Neutrophil (primary cell): Measurements from ENCODE around the gene CCDC102A.
A peak's percentile ranks its signal among the peaks of the same experiment; 100 is the strongest.

ENCODE experiments used
- H3K27ac ChIP-seq: fragments of 200-600 bp; sonication (generic); 2 replicates; pipeline ENCODE4 v1.5.1; 2016; ENCODE audit warnings: mild to moderate bottlenecking, moderate library complexity
- H3K27me3 ChIP-seq: fragments of 200-600 bp; sonication (generic); 2 replicates; pipeline ENCODE4 v1.6.0; 2016; ENCODE audit warnings: mild to moderate bottlenecking
- H3K36me3 ChIP-seq: fragments of 200-600 bp; sonication (generic); 2 replicates; pipeline ENCODE4 v1.5.1; 2017
- H3K4me1 ChIP-seq, 2 experiments: fragments of 200-600 bp in 1 of 2; sonication (generic) in 1 of 2; 1 replicate in 1 of 2; 2 replicates in 1 of 2; pipeline versions ENCODE4 v1.5.1 to v1.6.1; 2013 to 2016; ENCODE audit warnings: low read depth in 1 of 2, low read length in 1 of 2, mild to moderate bottlenecking in 1 of 2, moderate library complexity in 1 of 2; ENCODE audit not compliant: control insufficient read depth in 1 of 2, insufficient read depth in 1 of 2
- H3K4me3 ChIP-seq, 2 experiments: fragments of 200-600 bp in 1 of 2; sonication (generic) in 1 of 2; 1 replicate in 1 of 2; 2 replicates in 1 of 2; pipeline ENCODE4 v1.5.1; 2013 to 2016; ENCODE audit warnings: low read depth in 1 of 2, low read length in 1 of 2, mild to moderate bottlenecking in 1 of 2, moderate library complexity in 1 of 2
- H3K9me3 ChIP-seq: fragments of 200-600 bp; sonication (generic); 2 replicates; pipeline ENCODE4 v1.5.1; 2016
- TF ChIP-seq, protein P1 (sequence below): fragments of 200-600 bp; sonication (generic); IDR thresholded peaks from 2 replicates; pipeline ENCODE4 v1.5.1; 2016; ENCODE audit warnings: antibody characterized with exemption

Gene CCDC102A

DNA sequence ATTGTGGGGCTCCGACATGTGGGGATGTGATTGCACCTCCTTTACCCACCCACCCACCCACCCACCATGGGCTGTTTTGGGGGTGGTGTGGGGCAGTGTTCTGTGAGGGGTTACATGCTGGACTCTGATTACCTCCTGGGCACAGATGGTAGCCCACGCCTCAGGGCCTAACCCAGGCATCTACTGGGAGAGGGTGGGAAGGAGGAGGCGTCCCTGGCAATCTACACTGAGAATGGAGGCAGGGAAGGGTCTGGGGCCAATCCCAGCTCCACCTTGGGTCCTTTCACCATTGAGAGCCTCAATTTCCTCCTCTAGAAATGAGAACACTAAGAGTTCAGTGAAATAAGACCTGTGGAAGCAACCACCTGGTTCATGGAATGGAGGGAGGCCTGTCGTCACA is 38.3 kb downstream of the CCDC102A start:
- no peaks in the 10 kb centered on the region for H3K4me1 ChIP-seq
- H3K27me3 ChIP-seq = no peaks in the 10 kb centered on the region
- no peaks in the 10 kb centered on the region for H3K36me3 ChIP-seq
- TF ChIP-seq, protein P1, sequence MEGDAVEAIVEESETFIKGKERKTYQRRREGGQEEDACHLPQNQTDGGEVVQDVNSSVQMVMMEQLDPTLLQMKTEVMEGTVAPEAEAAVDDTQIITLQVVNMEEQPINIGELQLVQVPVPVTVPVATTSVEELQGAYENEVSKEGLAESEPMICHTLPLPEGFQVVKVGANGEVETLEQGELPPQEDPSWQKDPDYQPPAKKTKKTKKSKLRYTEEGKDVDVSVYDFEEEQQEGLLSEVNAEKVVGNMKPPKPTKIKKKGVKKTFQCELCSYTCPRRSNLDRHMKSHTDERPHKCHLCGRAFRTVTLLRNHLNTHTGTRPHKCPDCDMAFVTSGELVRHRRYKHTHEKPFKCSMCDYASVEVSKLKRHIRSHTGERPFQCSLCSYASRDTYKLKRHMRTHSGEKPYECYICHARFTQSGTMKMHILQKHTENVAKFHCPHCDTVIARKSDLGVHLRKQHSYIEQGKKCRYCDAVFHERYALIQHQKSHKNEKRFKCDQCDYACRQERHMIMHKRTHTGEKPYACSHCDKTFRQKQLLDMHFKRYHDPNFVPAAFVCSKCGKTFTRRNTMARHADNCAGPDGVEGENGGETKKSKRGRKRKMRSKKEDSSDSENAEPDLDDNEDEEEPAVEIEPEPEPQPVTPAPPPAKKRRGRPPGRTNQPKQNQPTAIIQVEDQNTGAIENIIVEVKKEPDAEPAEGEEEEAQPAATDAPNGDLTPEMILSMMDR = no peak
- no peak overlapping the region for H3K4me3 ChIP-seq
- no peaks in the 10 kb centered on the region for H3K9me3 ChIP-seq
- no peak overlapping the region for H3K27ac ChIP-seq

DNA sequence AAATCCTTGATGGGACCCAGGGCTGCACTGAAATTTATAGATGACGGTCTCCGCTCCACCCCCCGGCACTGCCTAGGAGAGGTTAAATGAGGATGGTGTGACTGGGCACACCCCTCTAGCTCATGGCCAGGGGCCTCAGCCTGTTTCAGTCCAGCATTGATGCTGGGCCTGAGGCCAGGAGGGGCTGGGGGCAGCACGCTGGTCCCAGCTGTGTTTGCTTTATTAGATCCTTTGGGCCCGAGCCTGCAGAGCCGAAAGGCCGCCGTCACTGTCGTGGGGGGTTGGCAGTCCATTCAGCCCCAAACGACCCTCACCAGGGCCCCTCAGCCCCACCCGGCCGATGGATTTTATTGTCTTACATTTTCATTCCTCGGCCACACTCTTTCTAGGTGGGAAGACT is 39.2 kb downstream of the CCDC102A start:
- Histone ChIP-seq H3K9me3 (no peaks in the 10 kb centered on the region), H3K27me3 (no peaks in the 10 kb centered on the region), H3K36me3 (no peaks in the 10 kb centered on the region), H3K27ac (no peak overlapping the region), H3K4me1 (no peaks in the 10 kb centered on the region), H3K4me3 (no peak overlapping the region)
- TF ChIP-seq, protein P1 = no peak

DNA sequence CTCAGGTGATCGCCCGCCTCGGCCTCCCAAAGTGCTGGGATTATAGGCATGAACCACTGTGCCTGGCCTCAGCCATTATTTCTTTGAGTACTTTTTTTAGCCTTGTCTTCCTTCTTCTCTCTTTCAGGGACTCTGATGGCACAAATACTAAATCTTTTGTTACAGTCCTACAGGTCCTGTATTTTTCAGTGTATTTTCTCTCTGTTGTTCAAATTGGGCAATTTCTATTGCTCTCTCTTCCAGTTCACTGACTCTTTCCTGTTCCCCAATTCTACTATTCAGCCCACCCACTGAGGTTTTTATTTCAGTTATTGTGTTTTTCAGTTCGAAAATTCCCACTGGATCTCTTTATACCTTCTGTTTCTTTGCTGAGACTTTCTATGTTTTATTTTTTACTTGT is 42.6 kb downstream of the CCDC102A start:
- Histone ChIP-seq H3K4me1 (no peaks in the 10 kb centered on the region), H3K9me3 (no peaks in the 10 kb centered on the region), H3K36me3 (no peaks in the 10 kb centered on the region), H3K27me3 (no peaks in the 10 kb centered on the region), H3K27ac (no peak overlapping the region), H3K4me3 (no peak overlapping the region)
- TF ChIP-seq, protein P1 = no peak

DNA sequence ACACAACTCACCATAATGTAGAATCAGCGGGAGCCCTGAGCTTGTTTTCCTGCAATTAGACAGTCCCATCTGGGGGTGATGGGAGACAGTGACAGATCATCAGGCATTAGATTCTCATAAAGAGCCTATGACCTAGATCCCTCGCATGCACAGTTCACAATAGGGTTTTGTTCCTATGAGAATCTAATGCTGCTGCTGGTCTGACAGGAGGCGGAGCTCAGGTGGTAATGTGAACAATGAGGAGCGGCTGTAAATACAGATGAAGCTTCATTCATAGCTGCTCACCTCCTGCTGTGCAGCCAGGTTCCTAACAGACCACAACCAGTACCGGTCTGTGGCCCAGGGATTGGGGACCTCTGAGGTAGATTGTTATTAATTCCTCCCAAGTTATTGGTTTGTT is 47.1 kb downstream of the CCDC102A start:
- Histone ChIP-seq H3K4me3 (no peak overlapping the region), H3K27ac (no peak overlapping the region), H3K9me3 (no peaks in the 10 kb centered on the region), H3K36me3 (no peaks in the 10 kb centered on the region), H3K4me1 (peaks cover 10% of the 10 kb centered on the region in 2 experiments), H3K27me3 (peaks cover 24% of the 10 kb centered on the region)
- TF ChIP-seq, protein P1 = no peak

DNA sequence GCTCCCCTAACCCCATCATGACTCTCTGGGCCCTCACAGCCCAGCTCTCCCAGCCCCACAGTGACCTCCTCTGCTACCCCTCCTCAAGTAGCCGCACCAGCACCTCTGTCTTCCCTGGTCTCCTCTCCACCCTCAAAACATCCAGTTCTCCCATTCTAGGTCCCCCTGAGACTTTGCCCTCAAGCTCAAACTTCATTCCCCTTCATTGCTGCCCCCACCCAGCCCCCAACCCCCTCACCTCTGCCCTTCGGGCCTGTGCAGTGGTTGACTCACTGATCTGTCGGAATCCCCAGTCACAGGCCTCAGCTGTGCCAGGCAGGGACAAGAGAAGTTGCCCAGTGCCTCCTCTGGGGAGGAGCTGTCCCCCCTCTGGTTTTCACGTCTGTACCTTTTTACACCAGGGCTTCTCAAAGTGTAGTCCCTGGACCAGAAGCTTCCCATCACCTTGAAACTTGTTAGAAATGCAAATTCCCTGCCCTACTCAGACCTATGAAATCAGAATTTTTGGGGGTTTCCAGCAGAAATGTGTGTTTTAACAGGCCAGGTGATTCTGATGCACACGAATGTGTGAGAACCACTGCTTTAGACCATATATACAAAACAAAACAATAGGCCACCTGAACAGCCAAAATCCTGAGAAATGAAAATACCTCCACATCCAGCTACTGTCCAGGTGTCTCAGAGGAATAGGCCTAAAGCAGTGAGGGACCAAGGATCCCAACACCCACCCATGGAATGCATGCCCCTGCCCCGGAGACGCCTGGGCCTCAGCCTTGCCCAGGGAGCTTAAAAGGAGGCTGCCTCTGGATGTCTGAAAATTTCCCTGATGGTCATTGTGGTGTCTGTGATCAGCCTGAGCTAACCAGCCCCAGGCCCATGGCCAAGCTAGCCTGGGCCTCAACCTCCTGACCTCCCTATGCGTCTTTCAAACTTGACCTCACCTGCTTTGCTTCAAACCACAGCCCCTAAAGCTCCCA is 49.2 kb downstream of the CCDC102A start:
- TF ChIP-seq, protein P1 = no peak
- H3K27me3 ChIP-seq = peaks cover 24% of the 10 kb centered on the region
- peak overlapping the region in 1 of 2 experiments; percentile 70 for H3K4me3 ChIP-seq
- H3K4me1 ChIP-seq = peaks cover 10% of the 10 kb centered on the region in 2 experiments
- no peaks in the 10 kb centered on the region for H3K36me3 ChIP-seq
- no peaks in the 10 kb centered on the region for H3K9me3 ChIP-seq
- H3K27ac ChIP-seq = no peak overlapping the region
